ENCODE measurements around the gene OSBPL3.

DNA sequence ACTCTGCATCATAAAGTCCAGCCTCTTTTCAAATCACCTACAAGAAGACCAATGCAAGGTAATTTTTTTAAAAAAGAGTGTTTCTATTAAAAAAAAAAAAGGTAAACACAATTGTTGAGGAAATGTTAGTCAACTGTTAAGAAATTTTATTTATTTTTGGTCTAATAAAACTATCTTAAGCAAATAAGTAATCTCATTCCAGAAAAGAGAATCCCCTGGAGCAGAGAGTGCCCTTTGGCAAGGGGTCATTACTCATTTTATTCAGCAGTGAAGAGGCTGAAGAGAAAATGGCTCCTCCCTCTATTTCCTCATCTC, 159.3 kb downstream of the OSBPL3 start:
- TF ChIP-seq, protein P1, sequence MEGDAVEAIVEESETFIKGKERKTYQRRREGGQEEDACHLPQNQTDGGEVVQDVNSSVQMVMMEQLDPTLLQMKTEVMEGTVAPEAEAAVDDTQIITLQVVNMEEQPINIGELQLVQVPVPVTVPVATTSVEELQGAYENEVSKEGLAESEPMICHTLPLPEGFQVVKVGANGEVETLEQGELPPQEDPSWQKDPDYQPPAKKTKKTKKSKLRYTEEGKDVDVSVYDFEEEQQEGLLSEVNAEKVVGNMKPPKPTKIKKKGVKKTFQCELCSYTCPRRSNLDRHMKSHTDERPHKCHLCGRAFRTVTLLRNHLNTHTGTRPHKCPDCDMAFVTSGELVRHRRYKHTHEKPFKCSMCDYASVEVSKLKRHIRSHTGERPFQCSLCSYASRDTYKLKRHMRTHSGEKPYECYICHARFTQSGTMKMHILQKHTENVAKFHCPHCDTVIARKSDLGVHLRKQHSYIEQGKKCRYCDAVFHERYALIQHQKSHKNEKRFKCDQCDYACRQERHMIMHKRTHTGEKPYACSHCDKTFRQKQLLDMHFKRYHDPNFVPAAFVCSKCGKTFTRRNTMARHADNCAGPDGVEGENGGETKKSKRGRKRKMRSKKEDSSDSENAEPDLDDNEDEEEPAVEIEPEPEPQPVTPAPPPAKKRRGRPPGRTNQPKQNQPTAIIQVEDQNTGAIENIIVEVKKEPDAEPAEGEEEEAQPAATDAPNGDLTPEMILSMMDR (IDR thresholded peaks at IDR 0.05 in 2 of 3, conservative IDR thresholded peaks at IDR 0.05 in 1 of 3; ENCODE audit: borderline replicate concordance in 1 of 3, insufficient read depth in 1 of 3, low read depth in 2 of 3, low read length in 2 of 3) = no peak
- TF ChIP-seq, protein P2, sequence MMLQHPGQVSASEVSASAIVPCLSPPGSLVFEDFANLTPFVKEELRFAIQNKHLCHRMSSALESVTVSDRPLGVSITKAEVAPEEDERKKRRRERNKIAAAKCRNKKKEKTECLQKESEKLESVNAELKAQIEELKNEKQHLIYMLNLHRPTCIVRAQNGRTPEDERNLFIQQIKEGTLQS (IDR thresholded peaks at IDR 0.05) = no peak
- TF ChIP-seq POLR2AphosphoS5 (IDR thresholded peaks at IDR 0.05; ENCODE audit: low read depth, low read length) (no peak), RAD21 (IDR thresholded peaks at IDR 0.05; ENCODE audit: low read depth) (no peak)

All from HCT116 (cell line).